Measurements from ENCODE around the gene IGF2R.
"Not testable (repeated sequence)": the region's sequence is repeated elsewhere in the genome, so short reads cannot be mapped to it uniquely, and the experiment has no call there.

Gene IGF2R

GRCh38 chr6:160102956-160103824 is 134.3 kb downstream of the IGF2R start:
- no peak for DNase-seq

GRCh38 chr6:160103825-160104100 is 134.9 kb downstream of the IGF2R start:
- no peak for DNase-seq

- DNase-seq = no peak
Observed at GRCh38 chr6:160104821-160105517, 136.1 kb downstream of the IGF2R start.

GRCh38 chr6:160106010-160106409 is 137.1 kb downstream of the IGF2R start:
- DNase-seq = no peak

- DNase-seq = no peak
Observed at GRCh38 chr6:160106701-160107100, 137.8 kb downstream of the IGF2R start.

- DNase-seq = no peak
Observed at GRCh38 chr6:160108077-160108476, 139.2 kb downstream of the IGF2R start.

- DNase-seq = no peak
Observed at GRCh38 chr6:160110586-160111123, 141.8 kb downstream of the IGF2R start.

- DNase-seq = no peak
Observed at GRCh38 chr6:160111806-160112205, 142.9 kb downstream of the IGF2R start.

- DNase-seq = no peak
Observed at GRCh38 chr6:160112628-160113299, 143.9 kb downstream of the IGF2R start.

GRCh38 chr6:160114536-160114935 is 145.7 kb downstream of the IGF2R start:
- DNase-seq = not testable (repeated sequence)

GRCh38 chr6:160115421-160115820 is 146.5 kb downstream of the IGF2R start:
- DNase-seq = no peak

- DNase-seq = no peak
Observed at GRCh38 chr6:160116411-160116810, 147.5 kb downstream of the IGF2R start.

- DNase-seq = no peak
Observed at GRCh38 chr6:160117137-160117536, 148.3 kb downstream of the IGF2R start.

- DNase-seq = no peak
Observed at GRCh38 chr6:160118620-160119229, 149.8 kb downstream of the IGF2R start.

GRCh38 chr6:160120087-160120486 is 151.2 kb downstream of the IGF2R start:
- no peak for DNase-seq

- no peak for DNase-seq
Observed at GRCh38 chr6:160121558-160121957, 152.7 kb downstream of the IGF2R start, which contains the start of gene SLC22A1. TSS of gene SLC22A1 (plus strand) at chr6:160121815. CDS start at chr6:160121936, 121 bp downstream.

- DNase-seq = no peak
Observed at GRCh38 chr6:160121981-160122380, 153.1 kb downstream of the IGF2R start.

GRCh38 chr6:160122744-160123143 is 153.9 kb downstream of the IGF2R start:
- no peak for DNase-seq

GRCh38 chr6:160124007-160124406 is 155.1 kb downstream of the IGF2R start:
- DNase-seq = no peak

GRCh38 chr6:160124605-160125004 is 155.7 kb downstream of the IGF2R start:
- no peak for DNase-seq

GRCh38 chr6:160125105-160125504 is 156.2 kb downstream of the IGF2R start:
- DNase-seq = not testable (repeated sequence)

GRCh38 chr6:160127270-160128124 is 158.6 kb downstream of the IGF2R start:
- DNase-seq = no peak

Data from NCI-H1417 treated with DMSO at 0.1 percent for 48 hours (cell line).